HCT116 (cell line): ENCODE data around the gene COL4A1. TPM values are rescaled to one million over a fixed set of nuclear protein-coding genes. Genes with fewer than 3 reads are reported as not detected.

Experiments used
- ATAC-seq: fragments of 200-7000 bp; cut with Tn5 transposase; 2 replicates; pipeline ENCODE4 v1.9.1; 2020; ENCODE audit warnings: mild to moderate bottlenecking, moderate library complexity
- BruUV-seq: library from RNA; stranded (reverse); fragments of 400-500 nt; replicated peaks from 2 replicates; lab custom pipeline; 2021; lab: Mats Ljungman, UMichigan
- CTCF ChIA-PET: fragments of 300-600 bp; sonication (Branson Sonifier 250); formaldehyde crosslinking; loops from one replicate; lab custom pipeline; 2021; ENCODE audit warnings: antibody characterized with exemption; lab: Charles Lee
- POLR2A ChIA-PET: fragments of 300-600, 350-600 bp; sonication (Branson Sonifier 250); formaldehyde crosslinking; loops from one replicate; lab custom pipeline; 2021; ENCODE audit warnings: antibody characterized with exemption; lab: Charles Lee
- RAD21 ChIA-PET, 2 experiments: fragments of 300-600 bp; sonication (Branson Sonifier 250); formaldehyde crosslinking; loops; one replicate each; lab custom pipeline; 2023; ENCODE audit warnings: low total read pairs in 2 of 2; ENCODE audit not compliant: uncharacterized antibody in 2 of 2, unreplicated experiment in 2 of 2, low non-redundant PET in 1 of 2; lab: Charles Lee
- DNase-seq: peaks from one replicate; pipeline ENCODE4 v3.0.0-alpha.2; 2010; ENCODE audit warnings: low read depth, low spot score
- H2AFZ ChIP-seq: fragments of 200-600 bp; shearing (Covaris generic), sonication (generic); 2 replicates; pipeline ENCODE4 v1.6.1; 2017; ENCODE audit warnings: low read depth, mixed run types, mixed read lengths, antibody characterized with exemption, low read length; ENCODE audit not compliant: poor library complexity, severe bottlenecking
- H3K27ac ChIP-seq: 2 replicates; pipeline ENCODE4 v1.5.1; 2012; ENCODE audit warnings: low read depth, low read length
- H3K27me3 ChIP-seq: fragments of 200-600 bp; sonication (generic); 2 replicates; pipeline ENCODE4 v1.6.1; 2016; ENCODE audit warnings: mixed run types, low read length, mixed read lengths; ENCODE audit not compliant: insufficient read depth
- H3K36me3 ChIP-seq, 2 experiments: fragments of 200-500 bp in 1 of 2; fragments of 200-600 bp in 1 of 2; sonication (Bioruptor generic) in 1 of 2; sonication (generic) in 1 of 2; 2 replicates each; pipeline versions ENCODE4 v1.5.1 to v1.6.1; 2014 to 2016; ENCODE audit warnings: low read length in 2 of 2, inconsistent platforms in 1 of 2, mixed read lengths in 1 of 2, mixed run types in 1 of 2; ENCODE audit not compliant: insufficient read depth in 2 of 2, control insufficient read depth in 1 of 2
- H3K4me1 ChIP-seq, 2 experiments: fragments of 200-600 bp in 1 of 2; sonication (generic) in 1 of 2; 2 replicates each; pipeline versions ENCODE4 v1.5.1 to v1.6.1; 2012 to 2017; ENCODE audit warnings: low read length in 2 of 2, inconsistent platforms in 1 of 2, mild to moderate bottlenecking in 1 of 2, mixed read lengths in 1 of 2, mixed run types in 1 of 2, moderate library complexity in 1 of 2; ENCODE audit not compliant: insufficient read depth in 2 of 2, control insufficient read depth in 1 of 2
- H3K4me2 ChIP-seq: fragments of 200-600 bp; sonication (generic); 2 replicates; pipeline ENCODE4 v1.6.1; 2017; ENCODE audit warnings: mixed run types, low read length, mixed read lengths
- H3K4me3 ChIP-seq, 2 experiments: fragments of 200-600 bp in 1 of 2; sonication (generic) in 1 of 2; replicated peaks in 1 of 2; 2 replicates each; pipeline ENCODE4 v1.5.1; 2011 to 2016; ENCODE audit warnings: low read length in 2 of 2, control low read depth in 1 of 2, low read depth in 1 of 2, mild to moderate bottlenecking in 1 of 2, mixed read lengths in 1 of 2, mixed run types in 1 of 2
- H3K79me2 ChIP-seq: fragments of 200-600 bp; sonication (generic); 2 replicates; pipeline ENCODE4 v1.6.1; 2017; ENCODE audit warnings: mild to moderate bottlenecking, mixed run types, low read length, moderate library complexity, mixed read lengths; ENCODE audit not compliant: insufficient read depth
- H3K9ac ChIP-seq: fragments of 200-600 bp; sonication (generic); 2 replicates; pipeline ENCODE4 v1.6.1; 2016; ENCODE audit warnings: low read length, mixed read lengths
- H3K9me2 ChIP-seq: fragments of 200-600 bp; sonication (generic), shearing (Covaris generic); 2 replicates; pipeline ENCODE4 v1.6.1; 2017; ENCODE audit warnings: mixed run types, mild to moderate bottlenecking, moderate library complexity; ENCODE audit not compliant: insufficient read depth
- H3K9me3 ChIP-seq, 2 experiments: fragments of 200-500 bp in 1 of 2; fragments of 200-600 bp in 1 of 2; sonication (Bioruptor generic) in 1 of 2; sonication (generic) in 1 of 2; 2 replicates each; pipeline ENCODE4 v1.6.1; 2014 to 2017; ENCODE audit warnings: low read length in 2 of 2, mixed read lengths in 2 of 2, inconsistent platforms in 1 of 2, low read depth in 1 of 2, mild to moderate bottlenecking in 1 of 2, mixed run types in 1 of 2, moderate library complexity in 1 of 2; ENCODE audit not compliant: control insufficient read depth in 1 of 2, insufficient read depth in 1 of 2
- H4K20me1 ChIP-seq: fragments of 200-600 bp; sonication (generic), shearing (Covaris generic); 2 replicates; pipeline ENCODE4 v1.6.1; 2017; ENCODE audit warnings: mixed run types, mild to moderate bottlenecking, moderate library complexity; ENCODE audit not compliant: insufficient read depth
- CEBPB ChIP-seq: IDR thresholded peaks from 2 replicates; pipeline ENCODE4 v1.6.1; 2012; ENCODE audit warnings: low read depth
- CTCF ChIP-seq, 3 experiments: fragments of 200-600 bp in 1 of 3; sonication (generic) in 1 of 3; IDR thresholded peaks in 2 of 3; conservative IDR thresholded peaks in 1 of 3; 2 replicates each; pipeline ENCODE4 v1.5.1; 2012 to 2017; ENCODE audit warnings: low read depth in 2 of 3, low read length in 2 of 3, antibody characterized with exemption in 1 of 3, borderline replicate concordance in 1 of 3, control low read depth in 1 of 3, mild to moderate bottlenecking in 1 of 3, mixed read lengths in 1 of 3, mixed run types in 1 of 3, moderate library complexity in 1 of 3; ENCODE audit not compliant: insufficient read depth in 1 of 3
- EZH2phosphoT487 ChIP-seq: fragments of 200-600 bp; IDR thresholded peaks from 2 replicates; pipeline ENCODE4 v1.6.1; 2018; ENCODE audit warnings: antibody characterized with exemption, borderline replicate concordance
- POLR2AphosphoS5 ChIP-seq: IDR thresholded peaks from 2 replicates; pipeline ENCODE4 v1.6.1; 2011; ENCODE audit warnings: mild to moderate bottlenecking, low read depth, low read length, moderate library complexity
- RAD21 ChIP-seq: IDR thresholded peaks from 2 replicates; pipeline ENCODE4 v1.6.1; 2012; ENCODE audit warnings: low read depth, mild to moderate bottlenecking
- SIN3A ChIP-seq: IDR thresholded peaks from 2 replicates; pipeline ENCODE4 v1.6.1; 2012; ENCODE audit warnings: low read depth
- SRF ChIP-seq: IDR thresholded peaks from 2 replicates; pipeline ENCODE4 v1.6.1; 2012; ENCODE audit warnings: low read depth
- YY1 ChIP-seq: IDR thresholded peaks from 2 replicates; pipeline ENCODE4 v1.6.1; 2011; ENCODE audit warnings: low read length, low read depth, moderate library complexity, mild to moderate bottlenecking; ENCODE audit not compliant: insufficient replicate concordance; ENCODE audit errors: extremely low read depth
- ZNF274 ChIP-seq: fragments of 200-500 bp; sonication (Bioruptor generic); IDR thresholded peaks from 2 replicates; pipeline ENCODE4 v1.6.1; 2014; ENCODE audit warnings: mild to moderate bottlenecking, low read depth, low read length, inconsistent platforms
- intact Hi-C: fragments of 100-400 bp; cut with micrococcal nuclease; formaldehyde crosslinking; loops from 2 replicates; pipeline ENCODE4 v1.10.0; 2022
- total RNA-seq: library from RNA; stranded (reverse); gene quantifications from one replicate; pipeline ENCODE4 v1.2.1, GENCODE V29; 2021; ENCODE audit not compliant: unreplicated experiment
- TF ChIP-seq, protein P1 (sequence below): IDR thresholded peaks from 2 replicates; pipeline ENCODE4 v1.6.1; 2012

Gene COL4A1
- total RNA-seq, 1 experiment from 2014 or later: 0.57 TPM

DNA sequence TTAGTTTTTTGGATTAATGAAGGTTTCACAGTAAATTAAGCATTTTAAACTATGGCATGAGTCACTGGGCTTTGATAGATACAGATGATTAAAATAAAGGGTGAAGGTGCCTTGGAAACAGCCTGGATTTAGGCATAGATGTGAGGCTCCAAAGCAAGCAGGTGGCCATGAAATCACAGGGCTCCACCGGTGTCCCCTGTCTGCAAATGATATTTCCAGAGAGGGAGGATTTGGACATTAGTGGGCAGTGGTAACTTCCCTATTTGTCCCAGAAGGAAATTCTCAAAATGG lies 127.2 kb downstream of the COL4A1 start:
- RAD21 ChIA-PET: no interaction called here
- Histone ChIP-seq H3K9ac (no peak overlapping the region), H4K20me1 (no peaks in the 10 kb centered on the region), H3K27me3 (no peaks in the 10 kb centered on the region), H3K36me3 (no peaks in the 10 kb centered on the region), H3K4me1 (no peaks in the 10 kb centered on the region), H2AFZ (no peak overlapping the region), H3K9me2 (no peaks in the 10 kb centered on the region), H3K27ac (no peak overlapping the region), H3K4me3 (no peak overlapping the region), H3K4me2 (no peak overlapping the region), H3K79me2 (no peaks in the 10 kb centered on the region), H3K9me3 (no peaks in the 10 kb centered on the region)
- no TSS peak for BruUV-seq
- DNase-seq (no peak), ATAC-seq (no peak)
- POLR2A ChIA-PET: no interaction called here
- CTCF ChIA-PET: no interaction called here
- TF ChIP-seq ZNF274 (no peak), CTCF (IDR thresholded peaks at IDR 0.05 in 2 of 3, conservative IDR thresholded peaks at IDR 0.05 in 1 of 3; ENCODE audit: borderline replicate concordance in 1 of 3, insufficient read depth in 1 of 3, low read depth in 2 of 3, low read length in 2 of 3) (no peak), POLR2AphosphoS5 (no peak), SIN3A (no peak), CEBPB (no peak), RAD21 (no peak), SRF (no peak), YY1 (no peak), EZH2phosphoT487 (no peak)
- TF ChIP-seq, protein P1, sequence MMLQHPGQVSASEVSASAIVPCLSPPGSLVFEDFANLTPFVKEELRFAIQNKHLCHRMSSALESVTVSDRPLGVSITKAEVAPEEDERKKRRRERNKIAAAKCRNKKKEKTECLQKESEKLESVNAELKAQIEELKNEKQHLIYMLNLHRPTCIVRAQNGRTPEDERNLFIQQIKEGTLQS: no peak
- TF ChIP-seq, all 23 proteins: peak for 0
- intact Hi-C loops: no loop called here
